HCT116 (cell line): ENCODE measurements around the gene UFSP2. TPM values are rescaled to one million over a fixed set of nuclear protein-coding genes. Genes with fewer than 3 reads are reported as not detected.

Experiments used
- ATAC-seq: fragments of 200-7000 bp; cut with Tn5 transposase; 2 replicates; pipeline ENCODE4 v1.9.1; 2020; ENCODE audit warnings: mild to moderate bottlenecking, moderate library complexity
- BruUV-seq: library from RNA; stranded (reverse); fragments of 400-500 nt; replicated peaks from 2 replicates; lab custom pipeline; 2021; lab: Mats Ljungman, UMichigan
- CTCF ChIA-PET: fragments of 300-600 bp; sonication (Branson Sonifier 250); formaldehyde crosslinking; loops from one replicate; lab custom pipeline; 2021; ENCODE audit warnings: antibody characterized with exemption; lab: Charles Lee
- POLR2A ChIA-PET: fragments of 300-600, 350-600 bp; sonication (Branson Sonifier 250); formaldehyde crosslinking; loops from one replicate; lab custom pipeline; 2021; ENCODE audit warnings: antibody characterized with exemption; lab: Charles Lee
- RAD21 ChIA-PET, 2 experiments: fragments of 300-600 bp; sonication (Branson Sonifier 250); formaldehyde crosslinking; loops; one replicate each; lab custom pipeline; 2023; ENCODE audit warnings: low total read pairs in 2 of 2; ENCODE audit not compliant: uncharacterized antibody in 2 of 2, unreplicated experiment in 2 of 2, low non-redundant PET in 1 of 2; lab: Charles Lee
- DNase-seq: peaks from one replicate; pipeline ENCODE4 v3.0.0-alpha.2; 2010; ENCODE audit warnings: low read depth, low spot score
- H2AFZ ChIP-seq: fragments of 200-600 bp; shearing (Covaris generic), sonication (generic); 2 replicates; pipeline ENCODE4 v1.6.1; 2017; ENCODE audit warnings: low read depth, mixed run types, mixed read lengths, antibody characterized with exemption, low read length; ENCODE audit not compliant: poor library complexity, severe bottlenecking
- H3K27ac ChIP-seq: 2 replicates; pipeline ENCODE4 v1.5.1; 2012; ENCODE audit warnings: low read depth, low read length
- H3K27me3 ChIP-seq: fragments of 200-600 bp; sonication (generic); 2 replicates; pipeline ENCODE4 v1.6.1; 2016; ENCODE audit warnings: mixed run types, low read length, mixed read lengths; ENCODE audit not compliant: insufficient read depth
- H3K36me3 ChIP-seq, 2 experiments: fragments of 200-500 bp in 1 of 2; fragments of 200-600 bp in 1 of 2; sonication (Bioruptor generic) in 1 of 2; sonication (generic) in 1 of 2; 2 replicates each; pipeline versions ENCODE4 v1.5.1 to v1.6.1; 2014 to 2016; ENCODE audit warnings: low read length in 2 of 2, inconsistent platforms in 1 of 2, mixed read lengths in 1 of 2, mixed run types in 1 of 2; ENCODE audit not compliant: insufficient read depth in 2 of 2, control insufficient read depth in 1 of 2
- H3K4me1 ChIP-seq, 2 experiments: fragments of 200-600 bp in 1 of 2; sonication (generic) in 1 of 2; 2 replicates each; pipeline versions ENCODE4 v1.5.1 to v1.6.1; 2012 to 2017; ENCODE audit warnings: low read length in 2 of 2, inconsistent platforms in 1 of 2, mild to moderate bottlenecking in 1 of 2, mixed read lengths in 1 of 2, mixed run types in 1 of 2, moderate library complexity in 1 of 2; ENCODE audit not compliant: insufficient read depth in 2 of 2, control insufficient read depth in 1 of 2
- H3K4me2 ChIP-seq: fragments of 200-600 bp; sonication (generic); 2 replicates; pipeline ENCODE4 v1.6.1; 2017; ENCODE audit warnings: mixed run types, low read length, mixed read lengths
- H3K4me3 ChIP-seq, 2 experiments: fragments of 200-600 bp in 1 of 2; sonication (generic) in 1 of 2; replicated peaks in 1 of 2; 2 replicates each; pipeline ENCODE4 v1.5.1; 2011 to 2016; ENCODE audit warnings: low read length in 2 of 2, control low read depth in 1 of 2, low read depth in 1 of 2, mild to moderate bottlenecking in 1 of 2, mixed read lengths in 1 of 2, mixed run types in 1 of 2
- H3K79me2 ChIP-seq: fragments of 200-600 bp; sonication (generic); 2 replicates; pipeline ENCODE4 v1.6.1; 2017; ENCODE audit warnings: mild to moderate bottlenecking, mixed run types, low read length, moderate library complexity, mixed read lengths; ENCODE audit not compliant: insufficient read depth
- H3K9ac ChIP-seq: fragments of 200-600 bp; sonication (generic); 2 replicates; pipeline ENCODE4 v1.6.1; 2016; ENCODE audit warnings: low read length, mixed read lengths
- H3K9me2 ChIP-seq: fragments of 200-600 bp; sonication (generic), shearing (Covaris generic); 2 replicates; pipeline ENCODE4 v1.6.1; 2017; ENCODE audit warnings: mixed run types, mild to moderate bottlenecking, moderate library complexity; ENCODE audit not compliant: insufficient read depth
- H3K9me3 ChIP-seq, 2 experiments: fragments of 200-500 bp in 1 of 2; fragments of 200-600 bp in 1 of 2; sonication (Bioruptor generic) in 1 of 2; sonication (generic) in 1 of 2; 2 replicates each; pipeline ENCODE4 v1.6.1; 2014 to 2017; ENCODE audit warnings: low read length in 2 of 2, mixed read lengths in 2 of 2, inconsistent platforms in 1 of 2, low read depth in 1 of 2, mild to moderate bottlenecking in 1 of 2, mixed run types in 1 of 2, moderate library complexity in 1 of 2; ENCODE audit not compliant: control insufficient read depth in 1 of 2, insufficient read depth in 1 of 2
- H4K20me1 ChIP-seq: fragments of 200-600 bp; sonication (generic), shearing (Covaris generic); 2 replicates; pipeline ENCODE4 v1.6.1; 2017; ENCODE audit warnings: mixed run types, mild to moderate bottlenecking, moderate library complexity; ENCODE audit not compliant: insufficient read depth
- CBX3 ChIP-seq: IDR thresholded peaks from 2 replicates; pipeline ENCODE4 v1.6.1; 2012; ENCODE audit warnings: low read depth
- CEBPB ChIP-seq: IDR thresholded peaks from 2 replicates; pipeline ENCODE4 v1.6.1; 2012; ENCODE audit warnings: low read depth
- EGR1 ChIP-seq: IDR thresholded peaks from 2 replicates; pipeline ENCODE4 v1.6.1; 2012; ENCODE audit warnings: low read depth
- FOSL1 ChIP-seq: IDR thresholded peaks from 2 replicates; pipeline ENCODE4 v1.6.1; 2012; ENCODE audit warnings: low read depth
- JUND ChIP-seq: IDR thresholded peaks from 2 replicates; pipeline ENCODE4 v1.6.1; 2012
- POLR2A ChIP-seq: IDR thresholded peaks from 2 replicates; pipeline ENCODE4 v1.7.0; 2011; ENCODE audit warnings: borderline replicate concordance; ENCODE audit not compliant: insufficient read depth, insufficient read length; ENCODE audit errors: extremely low read depth
- POLR2AphosphoS5 ChIP-seq: IDR thresholded peaks from 2 replicates; pipeline ENCODE4 v1.6.1; 2011; ENCODE audit warnings: mild to moderate bottlenecking, low read depth, low read length, moderate library complexity
- RAD21 ChIP-seq: IDR thresholded peaks from 2 replicates; pipeline ENCODE4 v1.6.1; 2012; ENCODE audit warnings: low read depth, mild to moderate bottlenecking
- SP1 ChIP-seq: IDR thresholded peaks from 2 replicates; pipeline ENCODE4 v1.6.1; 2012; ENCODE audit warnings: low read depth
- SRF ChIP-seq: IDR thresholded peaks from 2 replicates; pipeline ENCODE4 v1.6.1; 2012; ENCODE audit warnings: low read depth
- ZFX ChIP-seq: fragments of 450-650 bp; IDR thresholded peaks from 2 replicates; pipeline ENCODE4 v1.6.1; 2017
- intact Hi-C: fragments of 100-400 bp; cut with micrococcal nuclease; formaldehyde crosslinking; loops from 2 replicates; pipeline ENCODE4 v1.10.0; 2022
- total RNA-seq: library from RNA; stranded (reverse); gene quantifications from one replicate; pipeline ENCODE4 v1.2.1, GENCODE V29; 2021; ENCODE audit not compliant: unreplicated experiment
- TF ChIP-seq, protein P1 (sequence below): IDR thresholded peaks from 2 replicates; pipeline ENCODE4 v1.6.1; 2012; ENCODE audit warnings: low read depth
- TF ChIP-seq, protein P2 (sequence below): IDR thresholded peaks from 2 replicates; pipeline ENCODE4 v1.6.1; 2011; ENCODE audit warnings: mild to moderate bottlenecking, low read length, moderate library complexity; ENCODE audit not compliant: insufficient replicate concordance; ENCODE audit errors: extremely low read depth
- TF ChIP-seq, protein P3 (sequence below), 3 experiments: fragments of 200-600 bp in 1 of 3; sonication (generic) in 1 of 3; IDR thresholded peaks in 2 of 3; conservative IDR thresholded peaks in 1 of 3; 2 replicates each; pipeline ENCODE4 v1.5.1; 2012 to 2017; ENCODE audit warnings: low read depth in 2 of 3, low read length in 2 of 3, antibody characterized with exemption in 1 of 3, borderline replicate concordance in 1 of 3, control low read depth in 1 of 3, mild to moderate bottlenecking in 1 of 3, mixed read lengths in 1 of 3, mixed run types in 1 of 3, moderate library complexity in 1 of 3; ENCODE audit not compliant: insufficient read depth in 1 of 3

The UFSP2 gene
- total RNA-seq, 1 experiment from 2014 or later: 29.4 TPM

DNA sequence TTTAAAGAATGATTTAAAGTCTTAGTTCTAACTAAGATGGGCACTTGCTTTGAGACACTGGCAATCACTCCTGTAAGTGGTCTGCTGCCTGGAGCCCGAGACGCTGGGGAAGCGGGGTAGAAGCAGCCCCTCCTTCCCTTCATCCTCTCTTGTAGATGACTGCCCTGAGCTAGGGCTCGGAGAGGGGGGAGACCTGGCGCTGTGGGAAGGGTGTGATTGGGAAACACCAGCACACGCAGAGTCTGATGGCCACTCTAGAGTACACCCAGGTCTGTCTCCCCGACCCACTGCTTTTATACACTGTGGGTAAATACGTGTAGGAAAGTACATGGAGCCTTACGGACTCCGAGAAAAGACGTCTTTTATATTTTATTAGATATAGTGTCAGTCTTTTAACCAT, 54.1 kb downstream of the UFSP2 start:
- no peak overlapping the region for H3K4me3 ChIP-seq
- DNase-seq: no peak
- TF ChIP-seq FOSL1: no peak
- TF ChIP-seq, protein P1, sequence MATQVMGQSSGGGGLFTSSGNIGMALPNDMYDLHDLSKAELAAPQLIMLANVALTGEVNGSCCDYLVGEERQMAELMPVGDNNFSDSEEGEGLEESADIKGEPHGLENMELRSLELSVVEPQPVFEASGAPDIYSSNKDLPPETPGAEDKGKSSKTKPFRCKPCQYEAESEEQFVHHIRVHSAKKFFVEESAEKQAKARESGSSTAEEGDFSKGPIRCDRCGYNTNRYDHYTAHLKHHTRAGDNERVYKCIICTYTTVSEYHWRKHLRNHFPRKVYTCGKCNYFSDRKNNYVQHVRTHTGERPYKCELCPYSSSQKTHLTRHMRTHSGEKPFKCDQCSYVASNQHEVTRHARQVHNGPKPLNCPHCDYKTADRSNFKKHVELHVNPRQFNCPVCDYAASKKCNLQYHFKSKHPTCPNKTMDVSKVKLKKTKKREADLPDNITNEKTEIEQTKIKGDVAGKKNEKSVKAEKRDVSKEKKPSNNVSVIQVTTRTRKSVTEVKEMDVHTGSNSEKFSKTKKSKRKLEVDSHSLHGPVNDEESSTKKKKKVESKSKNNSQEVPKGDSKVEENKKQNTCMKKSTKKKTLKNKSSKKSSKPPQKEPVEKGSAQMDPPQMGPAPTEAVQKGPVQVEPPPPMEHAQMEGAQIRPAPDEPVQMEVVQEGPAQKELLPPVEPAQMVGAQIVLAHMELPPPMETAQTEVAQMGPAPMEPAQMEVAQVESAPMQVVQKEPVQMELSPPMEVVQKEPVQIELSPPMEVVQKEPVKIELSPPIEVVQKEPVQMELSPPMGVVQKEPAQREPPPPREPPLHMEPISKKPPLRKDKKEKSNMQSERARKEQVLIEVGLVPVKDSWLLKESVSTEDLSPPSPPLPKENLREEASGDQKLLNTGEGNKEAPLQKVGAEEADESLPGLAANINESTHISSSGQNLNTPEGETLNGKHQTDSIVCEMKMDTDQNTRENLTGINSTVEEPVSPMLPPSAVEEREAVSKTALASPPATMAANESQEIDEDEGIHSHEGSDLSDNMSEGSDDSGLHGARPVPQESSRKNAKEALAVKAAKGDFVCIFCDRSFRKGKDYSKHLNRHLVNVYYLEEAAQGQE: no peak
- TF ChIP-seq CEBPB: no peak
- TF ChIP-seq SRF: no peak
- no peak for TF ChIP-seq POLR2AphosphoS5
- no peak for TF ChIP-seq ZFX
- TF ChIP-seq, protein P2, sequence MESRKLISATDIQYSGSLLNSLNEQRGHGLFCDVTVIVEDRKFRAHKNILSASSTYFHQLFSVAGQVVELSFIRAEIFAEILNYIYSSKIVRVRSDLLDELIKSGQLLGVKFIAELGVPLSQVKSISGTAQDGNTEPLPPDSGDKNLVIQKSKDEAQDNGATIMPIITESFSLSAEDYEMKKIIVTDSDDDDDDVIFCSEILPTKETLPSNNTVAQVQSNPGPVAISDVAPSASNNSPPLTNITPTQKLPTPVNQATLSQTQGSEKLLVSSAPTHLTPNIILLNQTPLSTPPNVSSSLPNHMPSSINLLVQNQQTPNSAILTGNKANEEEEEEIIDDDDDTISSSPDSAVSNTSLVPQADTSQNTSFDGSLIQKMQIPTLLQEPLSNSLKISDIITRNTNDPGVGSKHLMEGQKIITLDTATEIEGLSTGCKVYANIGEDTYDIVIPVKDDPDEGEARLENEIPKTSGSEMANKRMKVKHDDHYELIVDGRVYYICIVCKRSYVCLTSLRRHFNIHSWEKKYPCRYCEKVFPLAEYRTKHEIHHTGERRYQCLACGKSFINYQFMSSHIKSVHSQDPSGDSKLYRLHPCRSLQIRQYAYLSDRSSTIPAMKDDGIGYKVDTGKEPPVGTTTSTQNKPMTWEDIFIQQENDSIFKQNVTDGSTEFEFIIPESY: no peak
- TF ChIP-seq RAD21: no peak
- TF ChIP-seq, protein P3, sequence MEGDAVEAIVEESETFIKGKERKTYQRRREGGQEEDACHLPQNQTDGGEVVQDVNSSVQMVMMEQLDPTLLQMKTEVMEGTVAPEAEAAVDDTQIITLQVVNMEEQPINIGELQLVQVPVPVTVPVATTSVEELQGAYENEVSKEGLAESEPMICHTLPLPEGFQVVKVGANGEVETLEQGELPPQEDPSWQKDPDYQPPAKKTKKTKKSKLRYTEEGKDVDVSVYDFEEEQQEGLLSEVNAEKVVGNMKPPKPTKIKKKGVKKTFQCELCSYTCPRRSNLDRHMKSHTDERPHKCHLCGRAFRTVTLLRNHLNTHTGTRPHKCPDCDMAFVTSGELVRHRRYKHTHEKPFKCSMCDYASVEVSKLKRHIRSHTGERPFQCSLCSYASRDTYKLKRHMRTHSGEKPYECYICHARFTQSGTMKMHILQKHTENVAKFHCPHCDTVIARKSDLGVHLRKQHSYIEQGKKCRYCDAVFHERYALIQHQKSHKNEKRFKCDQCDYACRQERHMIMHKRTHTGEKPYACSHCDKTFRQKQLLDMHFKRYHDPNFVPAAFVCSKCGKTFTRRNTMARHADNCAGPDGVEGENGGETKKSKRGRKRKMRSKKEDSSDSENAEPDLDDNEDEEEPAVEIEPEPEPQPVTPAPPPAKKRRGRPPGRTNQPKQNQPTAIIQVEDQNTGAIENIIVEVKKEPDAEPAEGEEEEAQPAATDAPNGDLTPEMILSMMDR (IDR thresholded peaks at IDR 0.05 in 2 of 3, conservative IDR thresholded peaks at IDR 0.05 in 1 of 3; ENCODE audit: borderline replicate concordance in 1 of 3, insufficient read depth in 1 of 3, low read depth in 2 of 3, low read length in 2 of 3): no peak
- TF ChIP-seq SP1: no peak
- no peak for TF ChIP-seq EGR1
- no peak for TF ChIP-seq JUND
- no peak for TF ChIP-seq CBX3
- TF ChIP-seq POLR2A: no peak
- ChIA-PET POLR2A (no interaction called here), RAD21 (no interaction called here), CTCF (no interaction called here)
- no peak for ATAC-seq
- H3K79me2 ChIP-seq: no peaks in the 10 kb centered on the region
- no peaks in the 10 kb centered on the region for H3K4me1 ChIP-seq
- H3K36me3 ChIP-seq: no peaks in the 10 kb centered on the region; a peak in 1 of 4 replicates
- no peaks in the 10 kb centered on the region for H3K9me2 ChIP-seq
- no peak overlapping the region for H2AFZ ChIP-seq
- no peak overlapping the region for H3K9ac ChIP-seq
- no peak overlapping the region for H3K4me2 ChIP-seq
- H3K27me3 ChIP-seq: no peaks in the 10 kb centered on the region
- no TSS peak for BruUV-seq
- H3K27ac ChIP-seq: no peak overlapping the region
- H3K9me3 ChIP-seq: no peaks in the 10 kb centered on the region
- intact Hi-C loops: no loop called here
- no peaks in the 10 kb centered on the region for H4K20me1 ChIP-seq
